ENCODE results near the gene ADAD2.

ADAD2 gene

GRCh38 chr16:84181144-84181915, 9.6 kb upstream of the ADAD2 start:
- DNase-seq (ENCODE audit: low read depth) = no peak
- no peak for TF ChIP-seq CTCF (IDR thresholded peaks at IDR 0.05; ENCODE audit: control insufficient read depth, insufficient read depth, low read depth, low read length, missing control alignments)
- no peak overlapping the region for H3K4me3 ChIP-seq (ENCODE audit: control insufficient read depth, low read depth, low read length)

- TF ChIP-seq CTCF (IDR thresholded peaks at IDR 0.05; ENCODE audit: control insufficient read depth, insufficient read depth, low read depth, low read length, missing control alignments) = no peak
Observed at GRCh38 chr16:84182104-84182503, 8.9 kb upstream of the ADAD2 start.

GRCh38 chr16:84182680-84183571, 8.0 kb upstream of the ADAD2 start:
- no peak overlapping the region for H3K4me3 ChIP-seq (ENCODE audit: control insufficient read depth, low read depth, low read length)
- DNase-seq (ENCODE audit: low read depth) = no peak
- TF ChIP-seq CTCF (IDR thresholded peaks at IDR 0.05; ENCODE audit: control insufficient read depth, insufficient read depth, low read depth, low read length, missing control alignments) = no peak

More at GRCh38 chr16:84182104-84182503, 8.9 kb upstream of the ADAD2 start:
- no peak overlapping the region for H3K4me3 ChIP-seq (ENCODE audit: control insufficient read depth, low read depth, low read length)
- no peak for DNase-seq (ENCODE audit: low read depth)

GRCh38 chr16:84183572-84183875, 7.4 kb upstream of the ADAD2 start:
- H3K4me3 ChIP-seq (ENCODE audit: control insufficient read depth, low read depth, low read length) = no peak overlapping the region
- no peak for TF ChIP-seq CTCF (IDR thresholded peaks at IDR 0.05; ENCODE audit: control insufficient read depth, insufficient read depth, low read depth, low read length, missing control alignments)
- no peak for DNase-seq (ENCODE audit: low read depth)

GRCh38 chr16:84183911-84184591, 6.9 kb upstream of the ADAD2 start:
- peak; percentile 38 for TF ChIP-seq CTCF (IDR thresholded peaks at IDR 0.05; ENCODE audit: control insufficient read depth, insufficient read depth, low read depth, low read length, missing control alignments)
- no peak for DNase-seq (ENCODE audit: low read depth)
- H3K4me3 ChIP-seq (ENCODE audit: control insufficient read depth, low read depth, low read length) = no peak overlapping the region

GRCh38 chr16:84184775-84185174, 6.2 kb upstream of the ADAD2 start:
- TF ChIP-seq CTCF (IDR thresholded peaks at IDR 0.05; ENCODE audit: control insufficient read depth, insufficient read depth, low read depth, low read length, missing control alignments) = no peak
- no peak overlapping the region for H3K4me3 ChIP-seq (ENCODE audit: control insufficient read depth, low read depth, low read length)
- DNase-seq (ENCODE audit: low read depth) = no peak
